Stimulated activated CD8-positive, alpha-beta memory T cell treated with anti-CD3 and anti-CD28 coated beads, Interleukin-2, amount 100 ng/mL, for 1 hour (primary cell): Measurements from ENCODE around the gene BRSK1.
"Not testable (repeated sequence)": the region's sequence is repeated elsewhere in the genome, so short reads cannot be mapped to it uniquely, and the experiment has no call there.

Experiments
- DNase-seq, 2 donors: peaks; one replicate each; pipeline ENCODE4 v3.0.0-alpha.2; 2020; ENCODE audit warnings: low read depth in 2 of 2

Gene BRSK1

DNA sequence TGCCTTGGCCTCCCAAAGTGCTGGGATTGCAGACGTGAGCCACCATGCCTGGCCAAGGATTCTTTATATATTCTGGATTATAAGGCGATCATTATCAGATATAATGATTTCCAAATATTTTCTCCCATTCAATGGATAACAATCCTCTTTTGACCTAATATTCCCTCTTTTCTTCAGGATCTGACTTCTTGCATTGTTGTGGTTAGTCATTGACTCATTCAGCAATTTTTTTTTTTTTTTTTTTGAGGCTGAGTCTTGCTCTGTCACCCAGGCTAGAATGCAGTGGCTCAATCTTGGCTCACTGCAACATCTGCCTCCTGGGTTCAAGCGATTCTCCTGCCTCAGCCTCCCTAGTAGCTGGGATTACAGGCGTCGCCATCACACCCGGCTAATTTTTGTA lies 46.0 kb downstream of the BRSK1 start:
- not testable (repeated sequence) for DNase-seq

DNA sequence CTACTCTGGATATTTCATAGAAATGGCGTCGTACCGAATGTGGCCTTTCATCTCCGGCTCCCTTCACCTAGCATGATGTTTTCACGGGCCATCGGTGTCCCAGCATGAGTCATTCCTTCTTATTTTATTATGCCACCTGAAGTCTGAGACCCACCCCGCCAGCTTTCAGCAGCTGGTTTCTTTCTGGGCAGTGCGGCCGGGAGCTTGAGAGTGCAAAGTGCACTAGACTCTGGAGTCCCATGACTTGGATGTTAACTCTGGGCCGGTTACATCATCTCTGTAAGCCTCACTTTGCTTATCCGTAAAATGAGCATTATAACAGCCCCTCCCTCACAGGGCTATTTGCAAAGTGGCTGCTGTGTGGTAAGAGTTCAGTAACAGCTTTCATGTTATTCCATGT lies 50.1 kb downstream of the BRSK1 start:
- DNase-seq: no peak

DNA sequence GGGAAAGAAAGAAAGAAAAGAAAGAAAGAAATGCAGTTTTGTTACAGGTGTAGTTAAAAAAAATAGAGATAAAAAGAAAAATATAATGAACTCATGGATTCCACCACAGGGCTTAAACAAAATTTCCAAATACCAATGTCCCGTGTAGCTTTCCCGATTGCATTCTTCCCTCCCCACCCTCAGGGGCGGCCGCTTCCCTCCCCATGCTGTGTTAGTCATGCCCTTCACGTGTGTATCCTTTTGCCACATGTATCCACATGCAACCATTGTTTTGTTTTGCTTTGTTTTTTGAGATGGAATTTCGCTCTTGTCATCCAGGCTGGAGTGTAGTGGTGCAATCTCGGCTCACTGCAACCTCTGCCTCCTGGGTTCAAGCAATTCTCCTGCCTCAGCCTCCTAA lies 52.3 kb downstream of the BRSK1 start:
- no peak for DNase-seq

DNA sequence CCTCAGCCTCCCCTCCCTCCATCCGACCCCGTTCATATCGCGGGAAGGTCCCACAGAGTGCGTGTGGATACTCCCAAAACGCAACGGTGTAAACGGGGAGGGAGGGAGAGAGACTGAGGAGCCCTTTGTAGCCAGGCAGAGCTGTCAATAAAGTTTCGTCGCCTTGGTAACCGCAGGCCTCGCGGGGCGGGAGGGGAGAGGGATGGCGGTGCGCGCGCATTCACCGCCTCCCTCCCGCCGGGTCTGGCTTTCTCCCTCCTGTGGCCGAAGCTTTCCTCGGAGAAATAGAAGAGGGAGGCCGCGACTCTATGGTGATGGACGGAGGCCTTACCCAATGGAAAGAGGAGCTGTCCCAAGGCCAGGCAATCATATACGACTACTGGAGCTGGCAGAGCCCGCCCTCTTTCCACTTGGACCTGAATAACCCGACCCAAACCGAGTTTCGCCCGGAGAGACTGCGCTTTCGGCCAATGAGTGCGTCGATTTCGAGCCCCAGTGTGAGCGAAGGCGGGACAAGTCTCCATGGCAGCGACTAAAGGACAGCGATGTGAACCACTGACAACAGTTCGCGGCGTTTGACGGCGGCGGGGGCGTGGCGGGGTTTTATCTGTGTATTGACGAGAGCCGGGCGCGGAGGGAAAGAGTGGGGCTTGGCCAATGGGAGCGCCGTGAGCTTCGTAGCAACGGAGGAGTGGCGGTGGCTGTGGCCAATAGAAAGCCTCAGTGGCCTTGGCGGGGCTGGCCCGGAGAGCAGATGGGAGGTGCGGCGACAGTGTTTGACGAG lies 55.5 kb downstream of the BRSK1 start, which contains the start of gene KMT5C:
Gene KMT5C (plus strand): TSS at position 772 of the 784 bp plus-strand sequence. CDS start 2,061 bp downstream, outside the sequence.
- DNase-seq: peak; percentile 100

DNA sequence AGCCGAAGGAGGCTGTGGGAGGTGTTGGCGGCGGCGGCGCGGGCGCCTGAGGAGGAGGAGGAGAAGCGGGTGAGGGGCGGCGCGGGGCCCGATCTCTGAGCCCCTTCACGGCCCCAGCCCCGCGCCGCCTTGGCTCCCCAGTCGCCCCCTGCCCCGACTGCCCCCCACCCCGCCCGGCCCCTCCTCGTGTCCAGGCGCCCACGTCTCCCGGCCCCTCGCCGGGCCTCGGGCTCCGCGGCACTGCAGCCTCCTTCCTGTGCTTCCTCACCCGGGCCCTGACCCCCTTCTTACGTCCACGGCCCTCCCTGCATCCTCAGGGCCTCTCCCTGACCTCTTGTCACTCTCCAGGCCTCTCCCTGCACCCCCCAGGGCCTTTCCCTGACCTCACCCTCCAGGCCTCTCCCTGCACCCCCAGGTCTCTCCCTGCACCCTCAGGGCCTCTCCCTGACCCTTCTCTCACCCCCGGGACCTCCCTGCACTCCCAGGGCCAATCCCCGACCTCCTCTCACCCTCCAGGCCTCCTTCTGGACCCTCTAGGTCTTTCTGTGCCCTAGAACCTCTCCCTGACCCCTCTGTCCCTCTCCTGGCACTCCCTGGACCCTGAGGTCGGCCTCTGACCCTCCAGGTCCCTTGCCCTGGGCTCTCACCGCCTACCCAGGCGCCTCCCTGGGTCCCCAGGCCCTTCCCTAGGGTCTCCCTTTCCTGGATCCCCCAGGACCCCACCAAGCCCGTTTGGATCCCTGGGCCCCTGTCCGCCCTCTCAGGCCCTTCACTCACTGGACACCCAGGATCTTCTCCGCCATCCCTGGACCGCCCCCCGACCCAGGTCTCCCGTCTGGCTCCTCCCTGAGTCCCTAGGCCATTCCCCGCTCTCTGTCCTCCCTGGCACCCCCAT lies 56.3 kb downstream of the BRSK1 start:
- no peak for DNase-seq

DNA sequence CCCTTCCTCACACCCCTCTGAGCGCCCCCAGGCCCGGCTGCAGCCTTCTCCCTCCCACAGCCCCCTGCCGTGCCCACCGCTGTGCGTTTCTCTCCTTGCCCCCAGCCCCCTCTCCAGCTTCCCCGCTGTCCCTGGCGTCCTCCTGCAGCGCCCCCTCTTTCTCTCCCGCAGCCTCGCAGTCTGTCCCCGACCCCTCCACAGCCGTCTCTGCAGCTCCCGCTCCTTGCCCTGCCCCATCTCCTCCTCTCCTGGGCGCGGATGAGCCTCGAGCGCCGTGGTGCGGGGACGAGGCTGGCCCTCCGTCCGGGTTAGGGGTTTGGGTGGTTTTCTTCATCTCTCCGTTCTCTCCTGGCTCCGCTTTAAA lies 57.0 kb downstream of the BRSK1 start:
- no peak for DNase-seq

DNA sequence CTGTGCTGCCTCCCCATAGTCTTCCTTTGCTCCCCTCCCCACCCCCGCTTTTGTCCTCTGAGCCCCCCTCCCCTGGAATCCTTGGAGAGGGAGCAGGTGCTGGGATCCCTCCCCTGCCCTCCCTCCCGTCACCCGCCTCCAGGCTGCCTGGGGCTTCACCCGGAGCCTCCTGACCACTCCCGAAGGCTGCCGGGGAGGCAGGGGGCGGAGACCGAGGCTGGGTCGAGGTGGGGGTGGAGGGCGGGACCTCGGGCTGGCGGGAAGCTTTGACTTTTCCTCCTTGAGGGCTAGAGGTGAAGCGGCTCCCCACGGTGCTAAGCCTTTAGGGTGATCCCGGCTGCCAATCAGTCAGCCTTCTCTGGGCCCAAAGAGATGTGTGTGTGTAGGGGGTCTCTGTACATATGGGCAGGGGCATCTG lies 57.4 kb downstream of the BRSK1 start:
- DNase-seq: peak in 1 of 2 donors; percentile 19

DNA sequence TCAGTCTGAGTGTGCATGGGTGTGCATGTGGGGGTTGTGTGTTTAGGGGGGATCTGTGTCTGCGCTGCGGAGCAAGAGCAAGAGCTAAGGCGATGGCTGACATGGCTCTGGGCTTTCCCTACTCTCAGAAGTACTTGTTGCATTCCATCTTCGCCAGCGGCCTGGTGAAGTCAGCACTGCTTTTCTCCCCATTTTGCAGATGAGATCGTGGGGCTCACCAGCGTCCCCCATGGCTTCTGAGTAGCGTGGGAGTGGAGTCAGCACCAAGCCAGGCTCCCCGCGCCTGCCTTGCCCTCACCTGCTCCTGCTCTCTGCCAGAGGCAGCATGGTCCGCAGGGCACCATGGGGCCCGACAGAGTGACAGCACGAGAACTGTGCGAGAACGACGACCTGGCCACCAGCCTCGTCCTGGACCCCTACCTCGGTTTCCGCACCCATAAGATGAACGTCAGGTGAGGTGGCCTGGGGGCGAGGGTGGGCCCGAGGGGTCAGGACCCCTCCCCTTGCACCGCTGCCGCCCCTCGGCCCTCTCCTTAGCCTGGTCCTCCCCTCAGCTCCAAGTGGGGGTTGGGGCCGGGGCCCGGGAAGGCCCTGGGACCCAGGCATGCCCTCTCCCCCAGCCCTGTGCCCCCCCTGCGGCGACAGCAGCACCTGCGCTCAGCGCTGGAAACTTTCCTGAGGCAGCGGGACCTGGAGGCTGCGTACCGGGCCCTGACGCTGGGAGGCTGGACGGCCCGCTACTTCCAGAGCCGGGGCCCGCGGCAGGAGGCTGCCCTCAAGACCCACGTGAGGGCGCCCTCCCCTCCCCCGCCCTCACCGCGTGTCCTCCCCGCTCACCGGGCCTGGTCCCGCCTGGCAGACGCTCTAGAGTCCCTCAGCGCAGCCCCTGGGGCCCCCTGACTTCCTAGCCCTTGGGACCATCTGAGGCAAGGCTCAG lies 58.1 kb downstream of the BRSK1 start:
- no peak for DNase-seq

DNA sequence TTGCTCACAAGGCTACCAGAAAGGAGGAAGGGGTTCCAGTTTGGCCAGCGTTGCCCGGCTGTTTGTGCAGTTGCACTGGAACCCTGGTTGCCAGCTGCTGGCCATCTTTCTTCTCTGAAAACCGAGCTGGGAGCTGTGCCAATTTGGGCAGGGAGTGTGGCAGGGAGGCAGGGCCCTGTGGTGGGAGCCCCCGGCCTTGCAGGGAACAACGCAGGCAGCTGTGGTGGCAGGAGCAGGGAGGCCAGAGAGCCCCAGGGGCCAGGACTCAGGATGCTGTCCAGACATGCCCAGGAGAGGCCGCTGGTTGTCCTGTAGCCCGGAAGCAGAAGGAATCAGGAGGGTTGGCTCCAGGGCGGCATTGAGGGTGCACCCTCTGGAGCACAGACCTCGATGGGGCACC lies 60.6 kb downstream of the BRSK1 start:
- DNase-seq: no peak

DNA sequence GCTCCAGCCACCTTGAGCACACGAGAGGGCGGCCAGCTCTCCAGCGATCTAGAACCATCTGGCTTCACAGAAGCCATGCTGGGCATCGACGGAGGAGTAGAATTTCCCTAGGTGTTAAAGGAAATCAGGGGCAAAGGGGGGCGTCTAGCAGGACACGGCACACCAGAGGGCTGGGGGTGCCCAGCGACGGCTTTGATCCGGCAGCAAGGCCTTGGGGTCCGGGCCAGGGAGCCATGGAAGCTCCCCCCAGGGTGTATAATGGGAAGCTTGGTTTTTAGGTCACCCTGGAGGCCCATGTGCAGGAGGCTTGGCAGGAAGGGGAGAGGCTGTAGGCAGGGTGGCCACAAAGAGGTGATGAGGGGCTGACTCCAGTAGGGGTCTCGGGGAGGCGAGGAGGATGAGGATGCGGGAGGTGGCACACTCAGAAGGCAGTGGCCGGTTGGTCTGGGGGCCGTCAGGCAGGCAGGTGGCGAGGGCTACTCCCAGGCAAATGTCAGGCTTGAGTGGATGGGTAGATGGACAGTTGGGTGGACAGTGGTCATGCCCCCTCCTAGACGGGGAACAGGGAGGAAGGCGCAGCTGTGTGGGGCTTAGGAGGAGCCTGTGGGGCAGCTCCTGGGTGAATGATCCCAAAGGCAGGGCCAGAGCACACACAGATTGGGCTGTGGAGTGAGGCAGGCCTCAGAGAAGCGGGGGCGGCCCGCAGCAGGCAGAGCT lies 61.5 kb downstream of the BRSK1 start:
- DNase-seq: no peak

DNA sequence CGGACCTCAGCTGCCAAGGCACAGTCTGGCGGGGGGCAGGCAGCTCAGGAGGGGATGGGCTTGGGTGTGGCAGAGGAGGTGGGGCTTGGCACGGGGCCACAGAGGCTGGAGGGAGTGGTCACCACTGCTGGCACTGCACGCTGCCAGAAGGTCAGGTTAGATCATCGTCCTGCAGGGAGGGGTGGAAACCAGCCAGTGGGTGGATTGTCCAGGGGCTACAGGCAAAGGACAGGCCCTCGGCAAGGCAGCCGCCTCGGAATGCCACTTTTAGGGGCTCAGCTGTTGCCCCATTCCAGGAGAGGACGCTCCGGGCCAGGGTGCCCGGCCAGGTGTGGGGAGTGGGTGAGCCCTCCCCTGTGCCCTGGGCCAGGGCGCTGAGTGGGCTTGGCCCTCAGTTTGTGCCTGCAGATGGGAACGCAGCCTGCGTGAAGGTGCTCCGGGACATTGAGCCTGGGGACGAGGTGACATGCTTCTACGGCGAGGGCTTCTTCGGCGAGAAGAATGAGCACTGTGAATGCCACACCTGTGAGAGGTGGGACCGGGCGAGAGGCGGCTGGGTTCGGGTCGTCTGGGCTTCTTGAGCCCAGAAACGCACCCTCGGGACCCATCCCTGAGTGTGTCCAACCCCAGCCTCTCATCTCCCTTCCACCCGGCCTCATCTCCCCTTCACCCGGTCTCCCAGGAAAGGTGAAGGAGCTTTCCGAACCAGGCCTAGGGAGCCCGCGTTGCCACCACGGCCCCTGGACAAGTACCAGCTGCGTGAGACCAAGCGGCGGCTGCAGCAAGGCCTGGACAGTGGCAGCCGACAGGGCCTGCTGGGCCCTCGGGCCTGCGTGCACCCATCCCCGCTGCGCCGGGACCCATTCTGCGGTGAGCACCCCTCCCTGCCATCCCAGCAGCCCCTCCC lies 62.3 kb downstream of the BRSK1 start:
- no peak for DNase-seq

DNA sequence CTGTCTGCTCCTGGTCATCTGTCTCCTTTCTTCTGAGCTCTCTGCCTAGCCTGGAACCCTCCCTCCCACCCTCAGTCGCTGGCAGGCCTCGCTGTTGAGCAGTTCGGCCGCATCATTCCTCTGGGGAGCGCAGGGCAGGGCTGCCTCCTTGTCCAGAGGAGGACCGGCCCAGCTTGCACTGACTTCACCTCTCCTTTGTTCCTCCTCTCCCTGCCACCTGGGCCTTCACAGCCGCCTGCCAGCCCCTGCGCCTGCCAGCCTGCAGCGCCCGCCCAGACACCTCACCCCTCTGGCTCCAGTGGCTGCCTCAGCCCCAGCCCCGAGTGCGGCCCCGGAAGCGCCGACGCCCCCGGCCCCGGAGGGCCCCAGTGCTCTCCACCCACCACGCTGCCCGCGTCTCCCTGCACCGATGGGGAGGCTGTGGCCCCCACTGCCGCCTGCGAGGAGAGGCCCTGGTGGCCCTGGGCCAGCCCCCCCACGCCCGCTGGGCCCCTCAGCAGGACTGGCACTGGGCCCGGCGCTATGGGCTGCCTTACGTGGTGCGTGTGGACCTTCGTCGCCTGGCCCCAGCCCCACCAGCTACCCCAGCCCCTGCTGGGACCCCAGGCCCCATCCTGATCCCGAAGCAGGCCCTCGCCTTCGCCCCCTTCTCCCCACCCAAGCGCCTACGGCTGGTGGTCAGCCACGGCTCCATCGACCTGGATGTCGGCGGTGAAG lies 63.1 kb downstream of the BRSK1 start:
- no peak for DNase-seq

DNA sequence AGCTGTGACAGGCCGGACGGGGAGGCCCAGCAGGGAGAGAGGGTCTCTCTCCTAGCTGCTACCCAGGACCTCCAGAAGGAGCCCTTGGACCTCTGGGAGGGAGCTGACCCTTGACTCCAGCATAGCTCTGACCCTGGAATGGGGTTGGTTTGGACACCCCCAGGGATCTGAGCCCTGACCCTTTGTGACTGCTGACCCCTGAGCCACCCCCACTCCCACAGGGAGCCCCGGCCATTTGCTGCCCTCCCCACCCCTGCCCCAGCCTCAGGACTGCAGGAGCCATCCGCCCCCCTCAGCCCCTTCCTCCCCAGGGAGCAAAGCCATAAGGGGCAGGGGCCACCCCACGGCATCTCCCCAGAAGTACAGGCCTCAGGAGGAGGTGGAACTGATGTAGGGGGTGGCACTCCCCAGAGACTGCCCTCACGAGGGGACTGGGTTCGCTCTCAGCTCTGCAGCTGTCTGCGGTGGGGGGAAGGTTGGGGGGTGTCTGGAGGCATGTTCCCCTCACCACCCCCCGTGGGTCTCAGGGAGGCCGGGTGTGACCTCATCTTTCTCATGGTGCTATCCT lies 63.7 kb downstream of the BRSK1 start:
- no peak for DNase-seq

DNA sequence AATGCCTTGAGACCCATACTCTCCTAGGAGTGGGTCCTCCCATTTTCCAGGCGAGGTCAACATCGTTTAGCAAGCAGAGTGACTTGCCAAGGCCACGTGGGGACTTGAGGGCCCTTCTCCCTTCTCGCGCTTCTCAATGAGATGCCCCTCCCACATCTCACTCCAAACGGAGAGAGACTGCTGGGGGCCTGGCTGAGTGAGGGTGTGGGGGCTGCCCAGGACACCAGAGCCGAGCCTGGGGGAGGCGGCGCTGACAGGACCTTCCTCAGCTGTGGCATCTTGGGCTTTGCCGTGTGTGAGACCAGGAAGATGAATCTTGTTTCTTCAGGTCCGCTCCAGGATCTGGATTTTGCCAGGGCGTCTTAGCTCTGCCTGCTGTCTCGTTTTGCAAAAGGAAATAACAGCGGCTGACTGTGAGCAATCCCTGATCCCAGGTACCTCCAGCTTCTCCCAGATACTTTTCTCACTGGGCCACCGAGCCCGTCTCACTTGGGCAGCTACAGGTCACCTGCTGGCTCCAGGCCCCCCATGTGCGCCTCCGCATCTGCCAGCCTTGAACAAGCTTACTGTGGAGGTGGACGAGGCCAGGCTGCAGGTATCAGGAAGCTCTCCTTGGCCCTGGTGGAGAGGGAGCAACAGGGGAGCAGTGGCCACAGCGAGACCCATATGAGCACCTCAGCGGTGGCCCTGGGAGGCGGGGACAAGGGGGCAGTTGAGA lies 64.7 kb downstream of the BRSK1 start:
- no peak for DNase-seq

DNA sequence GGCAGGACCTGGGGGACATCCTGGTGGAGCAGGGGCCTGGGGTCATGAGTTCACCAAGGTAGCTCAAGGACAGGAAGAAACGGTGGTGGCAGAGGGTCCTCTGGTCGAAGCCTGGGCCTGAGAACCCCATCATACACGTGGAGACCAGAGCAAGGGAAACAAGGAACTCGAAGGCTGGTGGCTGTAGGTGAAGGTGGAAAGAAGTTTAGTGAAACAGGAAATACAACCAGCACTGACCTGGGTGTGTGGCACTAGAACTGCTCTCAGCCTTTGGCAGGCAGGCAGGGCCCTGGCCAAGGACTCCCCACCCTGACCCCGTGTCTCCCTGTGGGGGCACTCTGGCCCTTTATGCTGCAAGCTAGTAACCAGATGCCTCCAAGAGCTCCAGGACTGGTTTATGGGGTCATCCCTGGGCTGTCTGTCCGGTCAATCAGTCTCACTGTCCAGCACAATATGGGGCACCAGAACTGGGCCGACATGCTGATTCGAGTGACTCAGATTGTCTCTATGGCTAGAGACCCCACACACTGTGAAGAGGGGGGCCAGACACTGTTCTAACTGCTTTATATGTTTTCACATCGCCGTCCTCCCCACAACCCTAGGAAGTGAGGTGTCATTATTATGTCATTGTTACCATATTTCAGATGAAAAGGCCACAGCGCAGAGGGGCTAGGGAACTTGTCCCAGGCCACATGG lies 67.0 kb downstream of the BRSK1 start:
- no peak for DNase-seq

DNA sequence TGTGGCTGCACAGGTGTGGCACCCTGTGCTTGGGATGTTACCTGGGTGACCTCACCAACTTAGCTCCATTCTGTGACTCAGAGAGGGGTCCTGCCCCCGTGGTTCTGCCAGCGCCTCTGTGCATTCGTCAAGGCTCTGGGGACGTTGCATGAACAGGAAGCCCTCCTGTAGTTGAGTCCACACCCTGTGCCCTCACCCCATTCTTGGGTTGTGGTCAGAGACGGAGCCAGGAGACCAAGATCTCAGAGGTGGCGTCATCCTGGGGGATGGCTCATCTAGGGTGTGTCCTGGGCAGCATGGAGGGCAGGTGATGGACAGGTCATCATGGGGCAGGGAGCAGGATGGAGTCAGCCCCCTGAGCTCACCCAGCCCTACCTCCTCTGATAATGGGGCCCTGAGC lies 68.2 kb downstream of the BRSK1 start:
- DNase-seq: no peak

DNA sequence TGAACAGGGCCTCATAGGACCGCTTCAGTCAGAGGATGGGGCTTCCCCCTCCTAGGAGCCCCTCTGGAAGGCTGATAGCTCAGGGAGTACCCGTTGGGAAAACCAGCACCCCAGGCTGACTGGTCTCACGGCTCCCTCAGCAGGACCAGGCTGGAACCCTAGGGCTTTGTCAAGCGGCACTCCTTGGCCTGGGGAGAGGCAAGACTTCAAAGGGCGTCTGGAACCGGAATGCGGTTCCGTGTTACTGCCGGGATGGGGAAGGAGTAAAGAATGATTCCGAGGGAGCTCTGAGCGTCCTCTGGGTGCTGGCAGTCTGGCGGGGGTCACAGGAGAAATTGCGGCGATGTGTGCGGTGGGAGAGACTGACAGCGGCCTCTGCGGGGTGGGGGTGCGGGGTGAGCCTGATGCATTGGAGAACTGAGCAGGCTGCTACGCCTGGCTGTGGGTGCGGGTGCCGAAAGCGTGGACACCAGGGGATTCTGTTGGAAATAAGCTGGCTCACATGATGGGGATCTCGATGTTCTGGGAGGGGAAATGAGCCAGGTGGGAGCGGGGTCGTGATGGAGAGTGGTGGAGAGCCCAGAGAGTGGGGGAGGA lies 68.8 kb downstream of the BRSK1 start:
- no peak for DNase-seq
